Measurements from ENCODE around the gene DGKE. TPM values are rescaled to one million over a fixed set of nuclear protein-coding genes. Genes with fewer than 3 reads are reported as not detected.

Gene DGKE
- total RNA-seq, 2 experiments from 2014 or later = 20.0 to 22.3 TPM

- ChIA-PET POLR2A (no interaction called here), CTCF (interaction anchor here (0.6 to 2.3 kb wide), 2 partner anchors 16 to 30 kb away, joined by 4 to 7 read pairs; partner anchors contain the start of gene DGKE)
- H3K4me3 Mint-ChIP-seq = no peak overlapping the region
Observed at GRCh38 chr17:56850591-56850990, 16.6 kb downstream of the DGKE start.

GRCh38 chr17:56851008-56851407 is 17.1 kb downstream of the DGKE start:
- Mint-ChIP-seq H3K4me3 (no peak overlapping the region), H3K4me1 (ENCODE audit: low read depth) (peaks cover 14% of the 10 kb centered on the region), H3K27ac (no peak overlapping the region), H3K27me3 (no peaks in the 10 kb centered on the region), H3K9me3 (no peaks in the 10 kb centered on the region), H3K36me3 (ENCODE audit: low read depth) (peaks cover 86% of the 10 kb centered on the region)
- ChIA-PET POLR2A (no interaction called here), CTCF (interaction anchor here (0.6 to 2.3 kb wide), 2 partner anchors 16 to 30 kb away, joined by 4 to 7 read pairs; partner anchors contain the start of gene DGKE)
- Histone ChIP-seq H3K27ac (ENCODE audit: low read depth in 1 of 2, low read length in 2 of 2) (no peak overlapping the region), H3K4me3 (ENCODE audit: low read length) (no peak overlapping the region), H3K36me3 (ENCODE audit: insufficient read depth, low read length) (peaks cover 47% of the 10 kb centered on the region), H3K4me1 (ENCODE audit: insufficient read depth, low read length) (no peaks in the 10 kb centered on the region), H3K9me3 (ENCODE audit: control insufficient read depth in 1 of 2, insufficient read depth in 1 of 2, low read length in 2 of 2) (no peaks in the 10 kb centered on the region), H3K27me3 (ENCODE audit: control insufficient read depth in 1 of 2, insufficient read depth in 2 of 2, low read length in 2 of 2) (no peaks in the 10 kb centered on the region)
- intact Hi-C loops (cut with DNase I, micrococcal nuclease) = no loop called here
- no peak for ATAC-seq (ENCODE audit: poor library complexity)
- TF ChIP-seq CTCF (IDR thresholded peaks at IDR 0.05) = no peak
- DNase-seq = no peak

More at GRCh38 chr17:56850591-56850990, 16.6 kb downstream of the DGKE start:
- Histone ChIP-seq H3K4me1 (ENCODE audit: insufficient read depth, low read length) (no peaks in the 10 kb centered on the region), H3K27ac (ENCODE audit: low read depth in 1 of 2, low read length in 2 of 2) (no peak overlapping the region), H3K4me3 (ENCODE audit: low read length) (no peak overlapping the region), H3K27me3 (ENCODE audit: control insufficient read depth in 1 of 2, insufficient read depth in 2 of 2, low read length in 2 of 2) (no peaks in the 10 kb centered on the region), H3K36me3 (ENCODE audit: insufficient read depth, low read length) (peaks cover 47% of the 10 kb centered on the region), H3K9me3 (ENCODE audit: control insufficient read depth in 1 of 2, insufficient read depth in 1 of 2, low read length in 2 of 2) (no peaks in the 10 kb centered on the region)
- Mint-ChIP-seq H3K4me1 (ENCODE audit: low read depth) (peaks cover 14% of the 10 kb centered on the region), H3K27ac (no peak overlapping the region), H3K27me3 (no peaks in the 10 kb centered on the region), H3K36me3 (ENCODE audit: low read depth) (peaks cover 84% of the 10 kb centered on the region), H3K9me3 (no peaks in the 10 kb centered on the region)
- DNase-seq (no peak), ATAC-seq (ENCODE audit: poor library complexity) (no peak)
- TF ChIP-seq CTCF (IDR thresholded peaks at IDR 0.05) = no peak
- intact Hi-C loops (cut with DNase I, micrococcal nuclease) = no loop called here

GRCh38 chr17:56861899-56862298 is 27.9 kb downstream of the DGKE start:
- CTCF ChIA-PET = no interaction called here
- no peak overlapping the region for H3K4me3 ChIP-seq (ENCODE audit: low read length)
- Mint-ChIP-seq H3K4me3 (no peak overlapping the region), H3K9me3 (no peaks in the 10 kb centered on the region), H3K4me1 (ENCODE audit: low read depth) (no peaks in the 10 kb centered on the region), H3K27ac (no peak overlapping the region), H3K36me3 (ENCODE audit: low read depth) (peaks cover 68% of the 10 kb centered on the region), H3K27me3 (no peaks in the 10 kb centered on the region)
- no peaks in the 10 kb centered on the region for H3K27me3 ChIP-seq (ENCODE audit: control insufficient read depth in 1 of 2, insufficient read depth in 2 of 2, low read length in 2 of 2)
- H3K36me3 ChIP-seq (ENCODE audit: insufficient read depth, low read length) = peaks cover 60% of the 10 kb centered on the region
- no peak for DNase-seq
- no peaks in the 10 kb centered on the region for H3K4me1 ChIP-seq (ENCODE audit: insufficient read depth, low read length)
- ATAC-seq (ENCODE audit: poor library complexity) = no peak
- H3K27ac ChIP-seq (ENCODE audit: low read depth in 1 of 2, low read length in 2 of 2) = no peak overlapping the region
- TF ChIP-seq CTCF (IDR thresholded peaks at IDR 0.05) = no peak
- intact Hi-C loops (cut with DNase I, micrococcal nuclease) = no loop called here
- POLR2A ChIA-PET = interaction anchor here (0.7 kb wide), 1 partner anchor 117 kb away, joined by 3 read pairs; no protein-coding TSS in a partner anchor
- H3K9me3 ChIP-seq (ENCODE audit: control insufficient read depth in 1 of 2, insufficient read depth in 1 of 2, low read length in 2 of 2) = no peaks in the 10 kb centered on the region
